Iris pigment epithelial cell (primary cell): ENCODE results near the gene NKIRAS1.
"Not testable (repeated sequence)": the region's sequence is repeated elsewhere in the genome, so short reads cannot be mapped to it uniquely, and the experiment has no call there.

Source experiments
- DNase-seq: peaks from one replicate; pipeline ENCODE4 v3.0.0-alpha.2; 2011; ENCODE audit warnings: low read depth

NKIRAS1 gene

DNA sequence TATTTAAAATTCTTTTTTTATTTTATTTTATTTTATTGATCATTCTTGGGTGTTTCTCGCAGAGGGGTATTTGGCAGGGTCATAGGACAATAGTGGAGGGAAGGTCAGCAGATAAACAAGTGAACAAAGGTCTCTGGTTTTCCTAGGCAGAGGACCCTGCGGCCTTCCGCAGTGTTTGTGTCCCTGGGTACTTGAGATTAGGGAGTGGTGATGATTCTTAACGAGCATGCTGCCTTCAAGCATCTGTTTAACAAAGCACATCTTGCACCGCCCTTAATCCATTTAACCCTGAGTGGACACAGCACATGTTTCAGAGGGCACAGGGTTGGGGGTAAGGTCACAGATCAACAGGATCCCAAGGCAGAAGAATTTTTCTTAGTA lies 46.1 kb downstream of the NKIRAS1 start:
- not testable (repeated sequence) for DNase-seq

DNA sequence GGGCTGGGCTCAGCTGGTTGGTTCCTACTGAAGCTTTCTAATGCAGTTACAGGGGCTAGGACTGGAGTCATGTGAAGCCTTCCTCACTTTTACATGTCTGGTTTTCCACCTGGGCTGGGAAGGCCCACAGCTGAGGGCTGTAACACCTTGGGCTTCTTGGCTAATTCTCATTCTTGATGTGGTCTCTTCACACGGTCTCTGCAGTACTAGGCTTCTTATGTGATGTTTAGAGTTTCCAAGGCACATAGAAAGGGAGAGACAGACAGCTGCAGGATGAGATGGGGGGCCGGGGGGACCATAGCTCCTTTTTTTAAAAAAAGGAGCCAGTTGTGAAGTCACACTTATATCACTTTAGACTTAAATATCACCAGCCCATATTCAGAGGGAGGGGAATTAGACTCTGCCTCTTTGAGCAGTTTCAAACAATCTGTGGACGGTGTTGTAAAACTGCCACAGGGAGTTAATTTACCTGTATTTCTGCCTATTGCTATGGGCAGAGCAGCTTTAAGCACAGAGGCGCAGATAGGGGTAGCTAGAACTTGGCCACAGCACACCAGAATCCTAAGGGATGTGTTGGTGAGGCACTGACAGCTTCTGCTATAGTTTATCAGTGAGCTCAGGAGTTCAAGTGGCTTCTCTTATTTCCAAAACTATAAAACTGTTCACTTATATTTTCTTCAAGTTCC lies 46.7 kb downstream of the NKIRAS1 start:
- DNase-seq, result no peak

- DNase-seq, result no peak
These were observed 49.0 kb downstream of the NKIRAS1 start for GRCh38 chr3:23867838-23868237.

GRCh38 chr3:23867400-23867799 lies 49.4 kb downstream of the NKIRAS1 start:
- DNase-seq, result no peak

GRCh38 chr3:23865595-23866396 lies 51.0 kb downstream of the NKIRAS1 start:
- DNase-seq, result peak; percentile 84

DNA sequence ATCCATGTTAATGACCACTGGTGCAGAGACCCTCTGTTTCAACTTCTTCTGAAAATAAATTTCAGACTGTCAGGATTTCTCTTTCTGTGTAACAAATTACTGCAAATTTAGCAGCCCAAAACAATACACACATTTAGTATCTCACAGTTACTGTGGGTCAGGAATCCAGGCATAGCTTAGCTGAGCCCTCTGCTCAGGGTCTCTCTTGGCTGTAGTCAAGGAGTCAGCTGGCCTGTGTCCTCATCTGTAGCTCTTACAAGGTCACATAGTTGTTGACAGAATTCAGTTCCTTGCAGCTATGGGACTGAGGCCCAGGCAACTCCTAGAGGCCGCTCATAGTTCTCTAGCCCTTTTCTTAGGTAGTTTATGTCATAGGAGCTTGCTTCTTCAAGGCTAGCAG lies 51.9 kb downstream of the NKIRAS1 start:
- DNase-seq, result peak; percentile 34

- peak; percentile 47 for DNase-seq
These were observed 53.7 kb downstream of the NKIRAS1 start for GRCh38 chr3:23863060-23863459.

GRCh38 chr3:23861689-23862088 lies 55.1 kb downstream of the NKIRAS1 start:
- DNase-seq, result no peak

GRCh38 chr3:23859839-23860382 lies 56.9 kb downstream of the NKIRAS1 start:
- no peak for DNase-seq

DNA sequence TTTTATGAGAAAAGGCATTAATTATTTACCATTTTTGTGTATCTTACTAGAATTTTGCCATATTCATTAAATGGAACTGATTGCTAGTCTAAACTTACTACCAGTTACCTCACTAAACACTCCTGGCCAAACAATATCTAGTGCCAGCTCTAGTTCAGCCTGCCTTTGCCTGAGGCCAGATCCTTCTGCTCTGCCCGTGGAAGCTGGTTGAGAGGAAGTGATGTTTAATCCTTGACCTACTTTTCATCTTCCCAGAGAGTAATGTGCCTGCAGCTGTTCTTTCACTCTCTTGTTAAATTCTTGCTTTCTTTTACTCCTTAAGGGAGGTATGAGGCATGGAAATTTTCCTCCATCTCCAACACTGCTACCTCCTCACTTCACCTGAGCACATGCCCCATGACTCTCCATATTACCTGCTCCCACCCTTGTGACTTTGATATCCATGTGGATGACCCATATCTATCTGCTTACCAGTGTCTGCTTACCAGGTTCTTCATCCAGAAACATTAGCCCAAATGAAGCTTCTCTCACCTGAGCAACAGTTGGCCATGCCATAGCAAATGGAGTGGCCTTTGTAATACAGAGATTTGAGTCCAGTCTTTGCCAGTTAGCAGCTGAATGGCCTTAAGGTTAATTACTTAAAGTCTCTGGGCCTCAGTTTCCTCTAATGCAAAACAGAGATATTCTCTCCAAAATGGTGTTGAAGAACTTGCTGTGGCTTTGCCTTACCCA lies 57.6 kb downstream of the NKIRAS1 start:
- DNase-seq, result peak; percentile 73

DNA sequence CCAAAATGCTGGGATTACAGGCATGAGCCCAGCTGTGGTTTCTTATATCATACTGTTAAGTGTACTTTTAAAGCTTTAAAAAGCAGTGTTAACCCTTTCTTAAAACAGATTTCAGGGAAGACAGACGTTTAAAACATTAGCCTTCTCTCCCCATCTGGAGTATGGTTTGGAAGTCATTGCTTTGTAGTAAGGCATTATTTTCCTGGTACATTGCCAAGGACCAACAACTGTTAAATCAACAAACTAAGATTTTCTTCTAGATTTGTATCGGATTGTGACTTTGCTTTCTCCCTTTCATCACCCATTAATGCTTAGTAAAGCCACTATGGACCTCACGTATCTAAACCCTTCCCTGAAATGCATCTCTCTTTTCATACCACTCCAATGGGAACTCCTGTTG lies 60.5 kb downstream of the NKIRAS1 start:
- DNase-seq, result peak; percentile 76

DNA sequence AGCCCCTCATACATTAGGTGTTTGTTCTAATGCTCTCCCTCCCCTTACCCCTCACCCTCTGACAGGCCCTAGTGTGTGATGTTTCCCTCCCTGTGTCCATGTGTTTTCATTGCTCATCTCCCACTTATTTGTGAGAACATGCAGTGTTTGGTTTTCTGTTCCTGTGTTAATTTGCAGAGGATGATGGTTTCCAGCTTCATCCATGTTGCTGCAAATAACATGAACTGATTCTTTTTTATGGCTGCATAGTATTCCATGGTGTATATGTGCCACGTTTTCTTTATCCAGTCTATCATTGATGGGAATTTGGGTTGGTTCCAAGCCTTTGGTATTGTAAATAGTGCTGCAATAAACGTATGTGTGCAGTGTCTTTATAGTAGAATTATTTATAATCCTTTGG lies 67.3 kb downstream of the NKIRAS1 start:
- DNase-seq, result not testable (repeated sequence)

- DNase-seq, result no peak
These were observed 71.2 kb downstream of the NKIRAS1 start for GRCh38 chr3:23845326-23846216.

- no peak for DNase-seq
These were observed 72.9 kb downstream of the NKIRAS1 start for GRCh38 chr3:23843869-23844268.
